CD4-positive, CD25-positive, alpha-beta regulatory T cell (primary cell): ENCODE data around the gene KIF24. TPM values are rescaled to one million over a fixed set of nuclear protein-coding genes. Genes with fewer than 3 reads are reported as not detected.
A peak's percentile ranks its signal among the peaks of the same experiment; 100 is the strongest.

Experiments used
- ATAC-seq, 2 donors: fragments of 150-1000 bp; cut with Tn5 transposase; one replicate each; pipeline ENCODE4 v1.10.0; 2021; ENCODE audit warnings: low read depth in 2 of 2, moderate number of reproducible peaks in 2 of 2, moderate library complexity in 1 of 2
- DNase-seq, 3 donors: peaks; one replicate each; pipeline versions ENCODE4 v3.0.0 to v3.0.0-alpha.2; 2012 to 2022; ENCODE audit warnings: mixed read lengths in 1 of 3
- H3K27ac ChIP-seq: one replicate; pipeline ENCODE4 v1.7.0; 2013; ENCODE audit warnings: mild to moderate bottlenecking, low read length; ENCODE audit not compliant: insufficient read depth, poor library complexity, severe bottlenecking
- H3K27me3 ChIP-seq: one replicate; pipeline ENCODE4 v1.7.0; 2013; ENCODE audit warnings: low read length; ENCODE audit not compliant: control insufficient read depth, insufficient read depth
- H3K36me3 ChIP-seq: one replicate; pipeline ENCODE4 v1.7.0; 2013; ENCODE audit warnings: mild to moderate bottlenecking, low read length, moderate library complexity; ENCODE audit not compliant: control insufficient read depth, insufficient read depth
- H3K4me1 ChIP-seq: 2 replicates; pipeline ENCODE4 v1.7.0; 2013; ENCODE audit warnings: mild to moderate bottlenecking, low read length; ENCODE audit not compliant: insufficient read depth, control insufficient read depth, poor library complexity, severe bottlenecking
- H3K4me3 ChIP-seq: one replicate; pipeline ENCODE4 v1.7.0; 2013; ENCODE audit warnings: low read depth, mild to moderate bottlenecking, low read length, moderate library complexity
- H3K9me3 ChIP-seq, 2 experiments: 1 replicate in 1 of 2; 2 replicates in 1 of 2; pipeline ENCODE4 v1.7.0; 2013; ENCODE audit warnings: low read length in 2 of 2, mild to moderate bottlenecking in 1 of 2, moderate library complexity in 1 of 2; ENCODE audit not compliant: control insufficient read depth in 2 of 2
- H3K27ac Mint-ChIP-seq, 3 donors: one replicate each; pipeline ENCODE4 v1.8.0; 2020 to 2022; ENCODE audit warnings: mild to moderate bottlenecking in 3 of 3, mixed read lengths in 3 of 3, moderate library complexity in 2 of 3
- H3K27me3 Mint-ChIP-seq: one replicate; pipeline ENCODE4 v1.8.0; 2022; ENCODE audit warnings: mild to moderate bottlenecking, mixed read lengths
- H3K36me3 Mint-ChIP-seq: one replicate; pipeline ENCODE4 v1.8.0; 2020; ENCODE audit warnings: mixed read lengths
- H3K4me1 Mint-ChIP-seq, 4 donors: one replicate each; pipeline ENCODE4 v1.8.0; 2020 to 2022; ENCODE audit warnings: mixed read lengths in 4 of 4, mild to moderate bottlenecking in 1 of 4
- H3K4me3 Mint-ChIP-seq, 4 donors: one replicate each; pipeline ENCODE4 v1.8.0; 2020 to 2022; ENCODE audit warnings: mild to moderate bottlenecking in 4 of 4, mixed read lengths in 4 of 4, moderate library complexity in 3 of 4
- H3K9me3 Mint-ChIP-seq, 7 donors: one replicate each; pipeline ENCODE4 v1.8.0; 2020 to 2022; ENCODE audit warnings: mixed read lengths in 7 of 7, mild to moderate bottlenecking in 3 of 7, moderate library complexity in 2 of 7
- polyA plus RNA-seq, 4 donors: library from polyadenylated mRNA; unstranded; fragments of 300-500 nt; fragmentation: Illumina TruSeq; gene quantifications; one replicate each; pipeline ENCODE4 v1.2.3, GENCODE V29; 2021
- total RNA-seq: library from RNA; stranded (reverse); gene quantifications from one replicate; pipeline ENCODE4 v1.2.3, GENCODE V29; 2022

Gene KIF24
- total and polyA plus RNA-seq, 5 donors from 2014 or later: 0.21 to 0.25 TPM; not detected in 3

GRCh38 chr9:34291023-34291422 lies 38.0 kb downstream of the KIF24 start:
- Mint-ChIP-seq H3K36me3 (no peaks in the 10 kb centered on the region), H3K9me3 (no peaks in the 10 kb centered on the region), H3K4me3 (no peak overlapping the region), H3K4me1 (peaks cover 0 to 4% (median 2%) of the 10 kb centered on the region in 4 donors), H3K27me3 (no peaks in the 10 kb centered on the region), H3K27ac (no peak overlapping the region)
- no peaks in the 10 kb centered on the region for H3K36me3 ChIP-seq
- no peaks in the 10 kb centered on the region for H3K9me3 ChIP-seq
- H3K27ac ChIP-seq: no peak overlapping the region
- H3K4me1 ChIP-seq: no peaks in the 10 kb centered on the region
- ATAC-seq: no peak
- no peak for DNase-seq
- H3K27me3 ChIP-seq: no peaks in the 10 kb centered on the region
- H3K4me3 ChIP-seq: no peak overlapping the region

DNA sequence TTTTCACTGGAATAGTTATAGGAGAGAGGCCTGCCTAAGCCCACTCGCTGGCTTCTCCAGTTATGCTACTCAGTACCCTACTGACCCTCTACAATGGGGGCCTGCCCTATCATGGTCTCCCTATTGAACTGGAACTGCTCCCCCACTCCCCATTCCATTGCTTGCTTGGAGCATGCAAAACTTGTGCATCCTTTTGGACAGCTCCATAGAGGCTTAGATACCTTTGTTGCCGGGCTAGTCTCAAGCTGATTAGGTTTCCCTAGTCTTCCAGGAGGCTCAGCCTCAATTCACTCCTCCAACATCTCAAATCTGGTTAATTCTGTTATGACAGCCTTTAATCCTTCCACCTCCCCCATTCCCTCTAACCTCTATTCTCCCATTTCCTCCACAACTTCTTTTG lies 39.9 kb downstream of the KIF24 start:
- Histone ChIP-seq H3K4me1 (no peaks in the 10 kb centered on the region), H3K27me3 (no peaks in the 10 kb centered on the region), H3K4me3 (no peak overlapping the region), H3K9me3 (no peaks in the 10 kb centered on the region), H3K27ac (no peak overlapping the region), H3K36me3 (no peaks in the 10 kb centered on the region)
- ATAC-seq (no peak), DNase-seq (no peak)
- H3K9me3 Mint-ChIP-seq: no peaks in the 10 kb centered on the region
- H3K36me3 Mint-ChIP-seq: no peaks in the 10 kb centered on the region
- H3K4me3 Mint-ChIP-seq: no peak overlapping the region
- peak overlapping the region in 2 of 3 donors; percentile 10 to 20 for H3K27ac Mint-ChIP-seq
- no peaks in the 10 kb centered on the region for H3K27me3 Mint-ChIP-seq
- H3K4me1 Mint-ChIP-seq: peaks cover 0 to 10% (median 2%) of the 10 kb centered on the region in 4 donors

- DNase-seq (no peak), ATAC-seq (no peak)
- no peaks in the 10 kb centered on the region for H3K9me3 ChIP-seq
- Mint-ChIP-seq H3K27ac (no peak overlapping the region), H3K4me1 (peaks cover 0 to 6% (median 3%) of the 10 kb centered on the region in 4 donors), H3K9me3 (no peaks in the 10 kb centered on the region), H3K36me3 (no peaks in the 10 kb centered on the region), H3K27me3 (no peaks in the 10 kb centered on the region), H3K4me3 (no peak overlapping the region)
- H3K4me3 ChIP-seq: no peak overlapping the region
- no peak overlapping the region for H3K27ac ChIP-seq
- no peaks in the 10 kb centered on the region for H3K36me3 ChIP-seq
- H3K4me1 ChIP-seq: no peaks in the 10 kb centered on the region
- no peaks in the 10 kb centered on the region for H3K27me3 ChIP-seq
Measured at GRCh38 chr9:34282096-34282495, 47.0 kb downstream of the KIF24 start.

GRCh38 chr9:34279411-34279810 lies 49.7 kb downstream of the KIF24 start:
- Mint-ChIP-seq H3K4me3 (no peak overlapping the region), H3K4me1 (peaks cover 0 to 6% (median 3%) of the 10 kb centered on the region in 4 donors), H3K36me3 (no peaks in the 10 kb centered on the region), H3K9me3 (no peaks in the 10 kb centered on the region), H3K27ac (no peak overlapping the region), H3K27me3 (no peaks in the 10 kb centered on the region)
- DNase-seq: no peak
- Histone ChIP-seq H3K4me1 (no peaks in the 10 kb centered on the region), H3K36me3 (no peaks in the 10 kb centered on the region), H3K4me3 (no peak overlapping the region), H3K27me3 (no peaks in the 10 kb centered on the region), H3K27ac (no peak overlapping the region), H3K9me3 (no peaks in the 10 kb centered on the region)
- ATAC-seq: no peak

Other genes with a start within 250 kb of the KIF24 start
- gene DCAF12, start 202.6 kb downstream of the KIF24 start, total RNA-seq: 21.5 TPM
- gene DCAF12, start 202.6 kb downstream of the KIF24 start, polyA plus RNA-seq: 10 to 100 TPM; 21.0 to 28.2 (median 24.5) TPM
- gene UBAP1, start 150.2 kb downstream of the KIF24 start, total RNA-seq: 70.7 TPM
- 10 to 100 TPM; 52.9 to 60.0 (median 55.4) TPM for gene UBAP1, start 150.2 kb downstream of the KIF24 start, polyA plus RNA-seq
- 7.1 TPM for gene NUDT2, start 301 bp upstream of the KIF24 start, total RNA-seq
- gene NUDT2, start 301 bp upstream of the KIF24 start, polyA plus RNA-seq: 10 to 100 TPM; 29.1 to 67.0 (median 50.5) TPM
- gene MYORG, start 47.6 kb upstream of the KIF24 start, total RNA-seq: 0.64 TPM
- under 1 TPM; 0.05 to 0.35 (median 0.29) TPM for gene MYORG, start 47.6 kb upstream of the KIF24 start, polyA plus RNA-seq
- 16.9 TPM for gene FAM219A, start 129.3 kb upstream of the KIF24 start, total RNA-seq
- gene FAM219A, start 129.3 kb upstream of the KIF24 start, polyA plus RNA-seq: 1 to 10 TPM in 2 of 4 donors, under 1 TPM in 2; 0.70 to 1.3 (median 0.97) TPM
- gene DNAI1, start 129.5 kb upstream of the KIF24 start, total RNA-seq: not detected
- gene DNAI1, start 129.5 kb upstream of the KIF24 start, polyA plus RNA-seq: not detected
- 0.37 TPM for gene ENHO, start 193.7 kb upstream of the KIF24 start, total RNA-seq
- under 1 TPM in 1 of 4 donors, not detected in 3; 0.16 TPM for gene ENHO, start 193.7 kb upstream of the KIF24 start, polyA plus RNA-seq